NT2/D1 (cell line): ENCODE data around the gene HTR7.

Experiments
- YY1 ChIP-seq: IDR thresholded peaks from 2 replicates; pipeline ENCODE4 v1.6.1; 2011; ENCODE audit not compliant: insufficient read length, insufficient read depth
- ZNF274 ChIP-seq: IDR thresholded peaks from 2 replicates; pipeline ENCODE4 v1.6.1; 2011; ENCODE audit warnings: mild to moderate bottlenecking, low read depth, low read length

- no peak for TF ChIP-seq ZNF274
- TF ChIP-seq YY1, result no peak
These were observed 27.3 kb upstream of the HTR7 start for GRCh38 chr10:90885176-90885575.
